ENCODE results near the gene SCAF11. TPM values are rescaled to one million over a fixed set of nuclear protein-coding genes. Genes with fewer than 3 reads are reported as not detected.

SCAF11 gene
- total and polyA plus RNA-seq, 2 experiments from 2014 or later: 77.0 to 84.8 TPM

- no peak overlapping the region for H3K4me3 ChIP-seq
- no peak overlapping the region for H3K27ac ChIP-seq (ENCODE audit: low read depth)
- Mint-ChIP-seq H3K9me3 (no peaks in the 10 kb centered on the region), H3K27me3 (ENCODE audit: insufficient read depth, low read depth, poor library complexity) (no peaks in the 10 kb centered on the region), H3K36me3 (ENCODE audit: low read depth) (peaks cover 8% of the 10 kb centered on the region; the same call in 2 of the 3 replicates), H3K4me1 (no peaks in the 10 kb centered on the region), H3K27ac (0 out of 2 replicates have a peak overlapping the region, but pooled peaks have one; percentile 49), H3K4me3 (no peak overlapping the region)
- H3K36me3 ChIP-seq (ENCODE audit: insufficient read depth): no peaks in the 10 kb centered on the region
- ATAC-seq: no peak
- H3K4me1 ChIP-seq (ENCODE audit: insufficient read depth): peaks cover 6% of the 10 kb centered on the region; the same call in 1 of the 2 replicates
- TF ChIP-seq JUNB (IDR thresholded peaks at IDR 0.05; ENCODE audit: unreplicated experiment) (no peak), ZNF114 (CRISPR knock-in tag; IDR thresholded peaks at IDR 0.05) (no peak), EZH2phosphoT487 (IDR thresholded peaks at IDR 0.05; ENCODE audit: unreplicated experiment) (no peak), EZH2 (IDR thresholded peaks at IDR 0.05; ENCODE audit: low read depth, unreplicated experiment) (no peak), ZNF462 (CRISPR knock-in tag; IDR thresholded peaks at IDR 0.05) (no peak), POLR2AphosphoS5 (IDR thresholded peaks at IDR 0.05; ENCODE audit: low read depth) (no peak), ZNF331 (CRISPR knock-in tag; IDR thresholded peaks at IDR 0.05; ENCODE audit: low read depth) (no peak), STAT1 (IDR thresholded peaks at IDR 0.05; ENCODE audit: unreplicated experiment) (no peak), CREB1 (CRISPR knock-in tag; IDR thresholded peaks at IDR 0.05; ENCODE audit: low read depth) (no peak), NANOG (IDR thresholded peaks at IDR 0.05; ENCODE audit: borderline replicate concordance) (no peak)
- TF ChIP-seq, protein P1, sequence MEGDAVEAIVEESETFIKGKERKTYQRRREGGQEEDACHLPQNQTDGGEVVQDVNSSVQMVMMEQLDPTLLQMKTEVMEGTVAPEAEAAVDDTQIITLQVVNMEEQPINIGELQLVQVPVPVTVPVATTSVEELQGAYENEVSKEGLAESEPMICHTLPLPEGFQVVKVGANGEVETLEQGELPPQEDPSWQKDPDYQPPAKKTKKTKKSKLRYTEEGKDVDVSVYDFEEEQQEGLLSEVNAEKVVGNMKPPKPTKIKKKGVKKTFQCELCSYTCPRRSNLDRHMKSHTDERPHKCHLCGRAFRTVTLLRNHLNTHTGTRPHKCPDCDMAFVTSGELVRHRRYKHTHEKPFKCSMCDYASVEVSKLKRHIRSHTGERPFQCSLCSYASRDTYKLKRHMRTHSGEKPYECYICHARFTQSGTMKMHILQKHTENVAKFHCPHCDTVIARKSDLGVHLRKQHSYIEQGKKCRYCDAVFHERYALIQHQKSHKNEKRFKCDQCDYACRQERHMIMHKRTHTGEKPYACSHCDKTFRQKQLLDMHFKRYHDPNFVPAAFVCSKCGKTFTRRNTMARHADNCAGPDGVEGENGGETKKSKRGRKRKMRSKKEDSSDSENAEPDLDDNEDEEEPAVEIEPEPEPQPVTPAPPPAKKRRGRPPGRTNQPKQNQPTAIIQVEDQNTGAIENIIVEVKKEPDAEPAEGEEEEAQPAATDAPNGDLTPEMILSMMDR (conservative IDR thresholded peaks at IDR 0.05; ENCODE audit: low read depth in 2 of 2): no peak
- TF ChIP-seq, protein P2, sequence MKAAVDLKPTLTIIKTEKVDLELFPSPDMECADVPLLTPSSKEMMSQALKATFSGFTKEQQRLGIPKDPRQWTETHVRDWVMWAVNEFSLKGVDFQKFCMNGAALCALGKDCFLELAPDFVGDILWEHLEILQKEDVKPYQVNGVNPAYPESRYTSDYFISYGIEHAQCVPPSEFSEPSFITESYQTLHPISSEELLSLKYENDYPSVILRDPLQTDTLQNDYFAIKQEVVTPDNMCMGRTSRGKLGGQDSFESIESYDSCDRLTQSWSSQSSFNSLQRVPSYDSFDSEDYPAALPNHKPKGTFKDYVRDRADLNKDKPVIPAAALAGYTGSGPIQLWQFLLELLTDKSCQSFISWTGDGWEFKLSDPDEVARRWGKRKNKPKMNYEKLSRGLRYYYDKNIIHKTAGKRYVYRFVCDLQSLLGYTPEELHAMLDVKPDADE (IDR thresholded peaks at IDR 0.05): no peak
- TF ChIP-seq, protein P3, sequence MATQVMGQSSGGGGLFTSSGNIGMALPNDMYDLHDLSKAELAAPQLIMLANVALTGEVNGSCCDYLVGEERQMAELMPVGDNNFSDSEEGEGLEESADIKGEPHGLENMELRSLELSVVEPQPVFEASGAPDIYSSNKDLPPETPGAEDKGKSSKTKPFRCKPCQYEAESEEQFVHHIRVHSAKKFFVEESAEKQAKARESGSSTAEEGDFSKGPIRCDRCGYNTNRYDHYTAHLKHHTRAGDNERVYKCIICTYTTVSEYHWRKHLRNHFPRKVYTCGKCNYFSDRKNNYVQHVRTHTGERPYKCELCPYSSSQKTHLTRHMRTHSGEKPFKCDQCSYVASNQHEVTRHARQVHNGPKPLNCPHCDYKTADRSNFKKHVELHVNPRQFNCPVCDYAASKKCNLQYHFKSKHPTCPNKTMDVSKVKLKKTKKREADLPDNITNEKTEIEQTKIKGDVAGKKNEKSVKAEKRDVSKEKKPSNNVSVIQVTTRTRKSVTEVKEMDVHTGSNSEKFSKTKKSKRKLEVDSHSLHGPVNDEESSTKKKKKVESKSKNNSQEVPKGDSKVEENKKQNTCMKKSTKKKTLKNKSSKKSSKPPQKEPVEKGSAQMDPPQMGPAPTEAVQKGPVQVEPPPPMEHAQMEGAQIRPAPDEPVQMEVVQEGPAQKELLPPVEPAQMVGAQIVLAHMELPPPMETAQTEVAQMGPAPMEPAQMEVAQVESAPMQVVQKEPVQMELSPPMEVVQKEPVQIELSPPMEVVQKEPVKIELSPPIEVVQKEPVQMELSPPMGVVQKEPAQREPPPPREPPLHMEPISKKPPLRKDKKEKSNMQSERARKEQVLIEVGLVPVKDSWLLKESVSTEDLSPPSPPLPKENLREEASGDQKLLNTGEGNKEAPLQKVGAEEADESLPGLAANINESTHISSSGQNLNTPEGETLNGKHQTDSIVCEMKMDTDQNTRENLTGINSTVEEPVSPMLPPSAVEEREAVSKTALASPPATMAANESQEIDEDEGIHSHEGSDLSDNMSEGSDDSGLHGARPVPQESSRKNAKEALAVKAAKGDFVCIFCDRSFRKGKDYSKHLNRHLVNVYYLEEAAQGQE (IDR thresholded peaks at IDR 0.05; ENCODE audit: unreplicated experiment): no peak
- no peaks in the 10 kb centered on the region for H3K27me3 ChIP-seq (ENCODE audit: insufficient read depth)
- no peaks in the 10 kb centered on the region for H3K9me2 ChIP-seq (ENCODE audit: insufficient read depth)
- no peak for DNase-seq (ENCODE audit: low spot score)
- no peaks in the 10 kb centered on the region; the same call in 1 of the 2 replicates for H4K20me1 ChIP-seq (replicated peaks; ENCODE audit: insufficient read depth)
- no peaks in the 10 kb centered on the region for H3K79me2 ChIP-seq (replicated peaks; ENCODE audit: insufficient read depth)
- H2AFZ ChIP-seq: no peak overlapping the region
- no peak overlapping the region for H3K4me2 ChIP-seq
- no peaks in the 10 kb centered on the region for H3F3A ChIP-seq (replicated peaks; ENCODE audit: low read depth)
These were observed 50.6 kb downstream of the SCAF11 start for GRCh38 chr12:45939759-45940158.
